Right renal cortex interstitium (tissue), 3 donors: ENCODE results near the gene NSFL1C. TPM values are rescaled to one million over a fixed set of nuclear protein-coding genes. Genes with fewer than 3 reads are reported as not detected.
"Not testable (repeated sequence)": the region's sequence is repeated elsewhere in the genome, so short reads cannot be mapped to it uniquely, and the experiment has no call there.

Source experiments
- DNase-seq, 3 donors: peaks; one replicate each; pipeline ENCODE4 v3.0.0-alpha.2; 2013; ENCODE audit warnings: low read depth in 3 of 3, low spot score in 2 of 3
- polyA plus RNA-seq, 3 donors: library from polyadenylated mRNA; unstranded; fragments of 120-200 nt; gene quantifications; one replicate each; pipeline ENCODE4 v1.2.1, GENCODE V29; 2013; ENCODE audit not compliant: insufficient read length in 3 of 3

The NSFL1C gene
- 100 to 1,000 TPM in 2 of 3 donors, 10 to 100 TPM in 1; 97.5 to 107 (median 100) TPM for polyA plus RNA-seq

- DNase-seq: peak; percentile 77 to 88 (median 86)
Observed at GRCh38 chr20:1466211-1467081, at the start of gene NSFL1C. NSFL1C (minus strand) TSS chr20:1466849; CDS start chr20:1466824, 25 bp downstream.

- DNase-seq: no peak
Observed at GRCh38 chr20:1513801-1514200, 47.2 kb upstream of the NSFL1C start.

GRCh38 chr20:1509237-1509636 is 42.6 kb upstream of the NSFL1C start:
- DNase-seq: no peak

- DNase-seq: no peak
Observed at GRCh38 chr20:1508574-1508973, 41.9 kb upstream of the NSFL1C start.

- DNase-seq: no peak
Observed at GRCh38 chr20:1507276-1507675, 40.6 kb upstream of the NSFL1C start.

GRCh38 chr20:1505871-1506270 is 39.2 kb upstream of the NSFL1C start:
- no peak for DNase-seq

GRCh38 chr20:1505361-1505760 is 38.7 kb upstream of the NSFL1C start:
- DNase-seq: no peak

- DNase-seq: peak; percentile 39 to 50 (median 41)
Observed at GRCh38 chr20:1503564-1504227, 37.0 kb upstream of the NSFL1C start.

- no peak for DNase-seq
Observed at GRCh38 chr20:1500496-1500895, 33.8 kb upstream of the NSFL1C start.

- DNase-seq: no peak
Observed at GRCh38 chr20:1499528-1500420, 33.1 kb upstream of the NSFL1C start.

- not testable (repeated sequence) for DNase-seq
Observed at GRCh38 chr20:1497371-1497770, 30.7 kb upstream of the NSFL1C start.

GRCh38 chr20:1496930-1497329 is 30.3 kb upstream of the NSFL1C start:
- DNase-seq: no peak

GRCh38 chr20:1494436-1494835 is 27.8 kb upstream of the NSFL1C start:
- DNase-seq: no peak

GRCh38 chr20:1493536-1493935 is 26.9 kb upstream of the NSFL1C start:
- no peak for DNase-seq

- no peak for DNase-seq
Observed at GRCh38 chr20:1491860-1492642, 25.4 kb upstream of the NSFL1C start.

GRCh38 chr20:1491281-1491840 is 24.7 kb upstream of the NSFL1C start, which contains the start of gene SIRPB2:
SIRPB2 (minus strand) TSS chr20:1491420; CDS start chr20:1491359, 61 bp downstream.
- DNase-seq: no peak

GRCh38 chr20:1490643-1491195 is 24.1 kb upstream of the NSFL1C start:
- DNase-seq: no peak

- no peak for DNase-seq
Observed at GRCh38 chr20:1489764-1490436, 23.3 kb upstream of the NSFL1C start.

GRCh38 chr20:1489325-1489724 is 22.7 kb upstream of the NSFL1C start:
- no peak for DNase-seq
